ENCODE results near the gene AZI2.

The AZI2 gene

DNA sequence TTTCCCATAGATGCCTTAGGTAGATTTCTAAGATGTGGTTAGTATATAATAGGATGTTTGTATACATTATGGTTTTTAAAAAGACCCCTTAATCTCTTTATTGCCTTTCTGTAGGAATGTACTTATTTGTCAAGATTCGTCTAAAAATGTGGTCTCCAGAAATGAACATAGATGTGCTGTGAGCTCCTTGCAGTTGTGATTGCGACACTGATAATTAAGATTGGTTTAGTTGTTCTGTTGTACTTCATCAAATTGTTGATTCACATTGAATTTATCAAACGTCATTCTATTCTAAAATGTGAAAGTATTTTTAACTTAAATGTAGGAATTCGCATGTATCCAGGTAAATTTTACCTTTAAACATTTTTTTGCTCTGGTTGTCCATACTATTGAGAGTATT is 56.0 kb downstream of the AZI2 start:
- TF ChIP-seq GATA1 (IDR thresholded peaks at IDR 0.05; ENCODE audit: low read depth, low read length) (no peak), POLR2A (IDR thresholded peaks at IDR 0.05; ENCODE audit: low read length) (no peak)
- DNase-seq, result no peak

DNA sequence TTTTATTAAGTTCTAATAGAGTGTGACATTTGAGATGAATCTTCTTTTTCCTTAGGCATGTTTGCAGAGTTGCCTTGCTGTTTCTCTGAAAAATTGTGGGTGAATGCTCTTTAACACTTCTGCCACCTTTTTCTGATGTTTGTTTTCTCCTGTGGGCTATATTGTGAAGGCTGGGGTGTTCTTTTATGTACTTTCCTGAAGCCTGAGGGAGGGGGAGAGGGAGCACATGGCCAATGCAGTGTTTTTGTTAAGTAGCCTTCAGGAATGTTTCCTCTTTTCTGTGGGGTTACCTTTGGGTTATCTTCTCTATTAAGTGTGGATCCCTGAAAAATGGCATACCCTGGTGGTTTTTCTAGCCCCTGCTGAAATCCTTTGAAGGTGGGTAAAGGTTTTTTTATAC is 57.0 kb downstream of the AZI2 start:
- no peak for DNase-seq
- TF ChIP-seq POLR2A (IDR thresholded peaks at IDR 0.05; ENCODE audit: low read length), result no peak
- no peak for TF ChIP-seq GATA1 (IDR thresholded peaks at IDR 0.05; ENCODE audit: low read depth, low read length)

DNA sequence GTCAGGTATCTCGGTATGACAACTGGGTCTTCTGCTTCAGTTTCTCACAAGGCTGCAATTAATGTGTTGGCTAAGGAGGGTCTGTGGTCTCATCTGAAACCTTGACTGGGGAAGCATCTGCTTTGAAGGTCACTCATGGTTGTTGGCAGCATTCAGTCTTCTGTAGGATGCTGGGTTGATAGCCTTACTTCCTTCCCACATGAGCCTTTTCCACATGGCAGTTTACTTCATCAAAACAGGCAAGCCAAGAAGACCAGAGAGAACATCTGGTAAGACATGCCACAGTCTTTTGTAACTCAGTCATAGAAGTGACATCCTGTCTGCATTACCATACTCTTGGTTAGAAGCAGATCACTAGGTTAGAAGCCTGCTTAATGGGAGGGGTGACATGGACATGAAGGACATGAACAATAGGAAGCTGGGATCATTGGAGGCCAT is 57.7 kb downstream of the AZI2 start:
- no peak for DNase-seq

DNA sequence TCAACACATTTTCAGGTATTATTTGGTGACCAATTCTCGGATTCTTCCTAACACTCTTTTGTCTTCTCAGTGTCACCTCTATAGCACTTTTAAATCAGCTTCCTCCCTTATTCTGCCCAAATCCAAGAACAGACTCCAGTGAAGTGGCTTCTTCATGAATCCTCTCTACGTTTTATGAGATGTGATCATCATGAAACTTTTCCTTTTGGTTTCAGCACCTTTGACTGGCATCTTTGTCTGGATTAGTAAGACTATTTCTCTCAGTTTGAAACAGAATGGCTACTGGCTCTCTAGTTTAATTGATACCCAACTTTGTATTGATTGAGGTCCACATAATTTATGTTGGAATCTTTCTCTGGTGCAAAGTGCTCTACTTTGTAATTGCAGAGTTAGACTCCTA is 61.6 kb downstream of the AZI2 start:
- DNase-seq, result no peak
- TF ChIP-seq GATA1 (IDR thresholded peaks at IDR 0.05; ENCODE audit: low read depth, low read length) (no peak), POLR2A (IDR thresholded peaks at IDR 0.05; ENCODE audit: low read length) (no peak)

More for the DNA sequence above, 57.7 kb downstream of the AZI2 start:
- no peak for TF ChIP-seq GATA1 (IDR thresholded peaks at IDR 0.05; ENCODE audit: low read depth, low read length)
- no peak for TF ChIP-seq POLR2A (IDR thresholded peaks at IDR 0.05; ENCODE audit: low read length)

DNA sequence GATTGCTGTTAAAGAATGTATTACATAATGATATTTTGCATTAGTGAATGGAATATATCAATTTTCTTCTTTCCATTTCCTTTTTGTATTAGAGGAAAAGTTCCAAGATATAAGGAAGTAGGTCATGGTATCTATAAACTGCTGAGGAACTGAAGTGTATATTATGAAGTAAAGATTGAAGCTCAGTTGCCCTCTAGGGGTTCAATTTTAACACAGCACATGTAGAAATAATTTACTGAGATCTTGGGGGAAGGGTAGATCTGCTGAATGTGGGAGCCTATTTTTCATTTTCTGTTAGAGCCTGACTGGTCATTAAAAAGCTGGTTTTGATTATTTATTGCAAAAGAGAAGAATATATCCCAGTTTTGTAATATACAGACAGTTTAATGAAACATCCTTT is 62.0 kb downstream of the AZI2 start:
- TF ChIP-seq GATA1 (IDR thresholded peaks at IDR 0.05; ENCODE audit: low read depth, low read length), result no peak
- no peak for TF ChIP-seq POLR2A (IDR thresholded peaks at IDR 0.05; ENCODE audit: low read length)
- peak; percentile 7 to 18 for DNase-seq

DNA sequence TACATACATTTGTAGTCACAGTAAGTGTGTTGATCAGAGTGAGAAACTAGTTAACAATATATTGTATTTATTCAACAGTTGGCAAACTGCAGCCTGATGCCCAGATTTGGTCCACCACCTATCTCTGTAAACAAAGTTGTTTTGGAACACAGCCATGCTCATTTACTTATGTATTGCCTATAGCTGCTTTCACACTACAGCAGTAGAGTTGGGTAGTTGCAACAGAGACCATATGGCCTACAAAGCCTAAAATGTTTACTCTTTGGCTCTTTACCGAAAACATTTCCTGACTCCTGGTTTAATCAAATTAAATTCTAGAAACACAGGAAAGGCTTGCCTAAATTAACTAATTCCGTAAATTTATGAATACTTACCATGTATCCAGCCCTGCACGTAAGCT is 67.8 kb downstream of the AZI2 start:
- no peak for TF ChIP-seq GATA1 (IDR thresholded peaks at IDR 0.05; ENCODE audit: low read depth, low read length)
- no peak for DNase-seq

DNA sequence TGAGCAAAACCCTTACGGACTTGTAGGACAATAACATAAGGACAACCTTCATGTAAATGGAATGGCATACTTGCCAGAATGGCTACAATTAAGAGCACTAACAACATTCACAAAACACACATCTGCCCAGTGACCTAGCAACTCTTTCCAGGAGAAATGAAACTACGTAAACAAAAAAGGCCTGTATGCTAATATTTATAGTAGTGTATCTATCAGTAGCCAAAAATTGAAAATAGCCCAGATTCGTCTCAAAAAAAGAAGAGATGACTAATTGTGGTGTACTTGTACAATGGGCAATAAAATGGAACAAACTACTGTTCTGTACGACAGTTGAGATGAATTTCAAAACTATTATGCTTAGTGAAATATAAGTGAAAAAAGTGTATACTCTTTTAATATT is 68.9 kb downstream of the AZI2 start:
- no peak for DNase-seq
- TF ChIP-seq POLR2A (IDR thresholded peaks at IDR 0.05; ENCODE audit: low read length) (no peak), GATA1 (IDR thresholded peaks at IDR 0.05; ENCODE audit: low read depth, low read length) (no peak)

DNA sequence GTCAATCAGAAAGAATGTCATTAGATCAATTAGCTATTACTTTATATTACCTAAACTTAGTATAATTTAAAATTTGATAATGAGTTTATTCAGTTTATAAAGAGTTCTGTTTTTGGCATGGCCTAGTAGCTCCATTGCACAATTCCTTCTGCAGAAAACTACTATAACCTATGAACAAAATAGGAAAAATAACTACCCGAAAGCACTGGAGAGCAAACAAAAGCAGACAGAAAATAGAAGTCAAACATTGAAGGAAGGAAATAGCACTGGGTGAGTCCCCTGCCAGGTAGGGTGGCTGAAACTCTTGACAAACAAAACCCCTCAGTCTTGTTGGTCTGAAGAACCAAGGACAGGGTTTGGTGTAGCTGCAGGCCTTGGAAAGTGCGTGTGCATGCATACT is 69.7 kb downstream of the AZI2 start:
- DNase-seq, result no peak
- TF ChIP-seq GATA1 (IDR thresholded peaks at IDR 0.05; ENCODE audit: low read depth, low read length), result no peak
- TF ChIP-seq POLR2A (IDR thresholded peaks at IDR 0.05; ENCODE audit: low read length), result no peak

DNA sequence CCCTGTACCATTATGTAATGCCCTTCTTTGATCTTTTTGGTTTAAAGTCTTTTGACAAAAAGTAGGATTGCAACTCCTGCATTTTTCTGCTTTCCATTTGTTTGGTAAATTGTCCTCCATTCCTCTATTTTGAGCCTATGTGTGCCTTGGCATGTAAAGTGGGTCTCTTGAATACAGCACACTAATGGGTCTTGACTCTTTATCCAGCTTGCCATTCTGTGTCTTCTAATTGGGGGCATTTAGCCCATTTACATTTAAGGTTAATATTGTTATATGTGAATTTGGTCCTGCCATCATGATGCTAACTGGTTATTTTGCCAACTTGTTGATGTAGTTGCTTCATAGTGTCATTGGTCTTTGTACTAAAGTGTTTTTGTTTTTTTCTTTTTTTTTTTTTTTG is 74.8 kb downstream of the AZI2 start:
- no peak for TF ChIP-seq GATA1 (IDR thresholded peaks at IDR 0.05; ENCODE audit: low read depth, low read length)
- TF ChIP-seq POLR2A (IDR thresholded peaks at IDR 0.05; ENCODE audit: low read length), result no peak
- DNase-seq, result peak in 1 of 2 experiments; percentile 2

All from erythroblast (primary cell).